HepG2 (cell line): ENCODE results near the gene SPATA13. TPM values are rescaled to one million over a fixed set of nuclear protein-coding genes. Genes with fewer than 3 reads are reported as not detected.
"Not testable (repeated sequence)": the region's sequence is repeated elsewhere in the genome, so short reads cannot be mapped to it uniquely, and the experiment has no call there.

Experiments
- ATAC-seq: fragments of 200-7000 bp; cut with Tn5 transposase; 3 replicates; pipeline ENCODE4 v1.9.1; 2020; ENCODE audit warnings: mild to moderate bottlenecking, moderate library complexity
- BruUV-seq: library from RNA; stranded (reverse); fragments of 400-500 nt; replicated peaks from 2 replicates; lab custom pipeline; 2021; lab: Mats Ljungman, UMichigan
- CTCF ChIA-PET: fragments of 300-600 bp; formaldehyde crosslinking; extraction: SDS; loops from one replicate; lab custom pipeline; 2021; ENCODE audit warnings: low total read pairs, inconsistent platforms, low intra/inter-chr PET ratio; lab: Yijun Ruan, JAX
- POLR2A ChIA-PET: fragments of 350-600 bp; sonication (Branson Sonifier 250); formaldehyde crosslinking; loops from one replicate; lab custom pipeline; 2020; ENCODE audit warnings: antibody characterized with exemption, inconsistent platforms; lab: Yijun Ruan, JAX
- DNase-seq: peaks from one replicate; pipeline ENCODE4 v3.0.0-alpha.2; 2015; ENCODE audit warnings: low spot score
- FAIRE-seq: peaks from 3 replicates; lab custom pipeline; 2011; peaks lifted over from hg19 to GRCh38; lab: Jason Lieb, UNC
- H2AFZ ChIP-seq: one replicate; pipeline ENCODE4 v1.6.1; 2011; ENCODE audit warnings: low read length, inconsistent platforms
- H3K27ac ChIP-seq: fragments of 300-600 bp; 3 replicates; pipeline ENCODE4 v1.8.0; 2011; ENCODE audit warnings: mixed run types, mild to moderate bottlenecking, mixed read lengths, low read length, inconsistent platforms; ENCODE audit not compliant: insufficient read depth; ENCODE audit errors: extremely low read length
- H3K27me3 ChIP-seq, 2 experiments: fragments of 200-600 bp in 1 of 2; 2 replicates in 1 of 2; 3 replicates in 1 of 2; pipeline versions ENCODE4 v1.6.0 to v1.8.0; 2011; ENCODE audit warnings: low read length in 2 of 2, mild to moderate bottlenecking in 2 of 2, moderate library complexity in 2 of 2, inconsistent platforms in 1 of 2; ENCODE audit not compliant: insufficient read depth in 2 of 2, control insufficient read depth in 1 of 2
- H3K36me3 ChIP-seq, 2 experiments: fragments of 200-600 bp in 1 of 2; replicated peaks in 1 of 2; 2 replicates in 1 of 2; 3 replicates in 1 of 2; pipeline versions ENCODE4 v1.5.1 to v1.8.0; 2011; ENCODE audit warnings: low read length in 2 of 2, inconsistent platforms in 1 of 2; ENCODE audit not compliant: insufficient read depth in 2 of 2, control insufficient read depth in 1 of 2
- H3K4me1 ChIP-seq: 2 replicates; pipeline ENCODE4 v1.5.1; 2012; ENCODE audit warnings: low read length, inconsistent platforms; ENCODE audit not compliant: insufficient read depth
- H3K4me2 ChIP-seq: 2 replicates; pipeline ENCODE4 v1.6.0; 2011; ENCODE audit warnings: low read depth, low read length, inconsistent platforms
- H3K4me3 ChIP-seq, 3 experiments: fragments of 200-600 bp in 1 of 3; sonication (generic), shearing (Covaris generic) in 1 of 3; replicated peaks in 1 of 3; 2 replicates each; pipeline ENCODE4 v1.5.1; 2011 to 2016; ENCODE audit warnings: low read length in 3 of 3, inconsistent platforms in 2 of 3, low read depth in 2 of 3, mild to moderate bottlenecking in 2 of 3, control low read depth in 1 of 3, mixed read lengths in 1 of 3; ENCODE audit not compliant: insufficient read depth in 1 of 3
- H3K79me2 ChIP-seq: one replicate; pipeline ENCODE4 v1.6.1; 2011; ENCODE audit warnings: low read length, inconsistent platforms; ENCODE audit not compliant: insufficient read depth
- H3K9ac ChIP-seq: 2 replicates; pipeline ENCODE4 v1.6.0; 2011; ENCODE audit warnings: mild to moderate bottlenecking, low read depth, low read length, inconsistent platforms; ENCODE audit not compliant: insufficient read depth
- H3K9me3 ChIP-seq: 2 replicates; pipeline ENCODE4 v1.5.1; 2012; ENCODE audit warnings: mild to moderate bottlenecking, low read length
- H4K20me1 ChIP-seq: 2 replicates; pipeline ENCODE4 v1.6.0; 2011; ENCODE audit warnings: inconsistent platforms, mild to moderate bottlenecking, low read length, moderate library complexity; ENCODE audit not compliant: insufficient read depth
- PRDM4 ChIP-seq: sonication (generic); formaldehyde crosslinking; IDR thresholded peaks from 2 replicates; pipeline ENCODE4 v1.9.0; 2021; ENCODE audit warnings: missing genetic modification reagents, borderline replicate concordance
- WGBS: methylation state at CpG from one replicate; pipeline ENCODE4 v1.1.6; 2017; ENCODE audit warnings: low lambda C conversion rate; 5-methylcytosine and 5-hydroxymethylcytosine counted together
- in situ Hi-C: cut with HindIII; loops from 2 replicates; pipeline ENCODE4 v1.10.0; 2017; ENCODE audit warnings: low pct_unique_long_range_greater_than_20kb; ENCODE audit not compliant: extremely low pct_ligation_motif_present
- intact Hi-C: fragments of 100-400 bp; cut with micrococcal nuclease; formaldehyde crosslinking; loops from one replicate; pipeline ENCODE4 v1.10.0; 2022; ENCODE audit not compliant: unreplicated experiment
- polyA plus RNA-seq, 8 experiments: library from polyadenylated mRNA; depleted of rRNA in 3 of 8; stranded (reverse) in 7 of 8; unstranded in 1 of 8; fragments of >200 nt; fragmentation: Illumina TruSeq in 4 of 8; extraction: Trizol in 4 of 8; gene quantifications; 2 replicates each; pipeline versions ENCODE4 v1.2.1 to v1.2.3, GENCODE V29; 2011 to 2016; ENCODE audit warnings: low read depth in 4 of 8, missing spikeins in 1 of 8, mixed read lengths in 1 of 8; ENCODE audit not compliant: insufficient read depth in 1 of 8
- total RNA-seq, 5 experiments: library from RNA; depleted of rRNA; stranded (reverse); fragments of >200 nt; fragmentation: Illumina TruSeq; extraction: Trizol; gene quantifications; 2 replicates each; pipeline ENCODE4 v1.2.3, GENCODE V29; 2016; ENCODE audit warnings: low read depth in 1 of 5

SPATA13 gene
- total and polyA plus RNA-seq, 2 of the 13 experiments (the other 11 are each of a cell fraction or from before 2014, with no cell fraction given), result 11.3 to 14.2 TPM

DNA sequence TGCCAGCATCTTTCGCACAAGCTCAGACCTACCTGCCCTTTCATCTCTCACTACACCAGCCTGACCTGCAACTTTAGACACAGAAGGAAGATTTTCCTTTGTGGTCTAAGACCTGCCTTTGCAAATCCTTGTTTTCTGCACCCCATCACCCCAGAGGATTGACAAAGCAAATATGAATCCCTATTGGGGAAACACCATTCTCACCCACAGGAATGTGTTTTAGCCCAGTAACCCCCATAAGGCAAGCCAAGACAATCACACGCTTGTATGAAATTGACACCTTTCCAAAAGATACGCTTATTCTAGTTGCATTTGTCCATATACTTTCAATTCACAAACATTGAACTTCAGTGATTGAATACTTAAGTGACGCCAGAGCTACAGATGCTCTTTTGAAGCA lies 55.7 kb downstream of the SPATA13 start (continued):
- TF ChIP-seq PRDM4 (CRISPR knock-in tag), result no peak
- TF ChIP-seq, all 625 proteins: peak for 0

GRCh38 chr13:24216779-24217178 lies 56.3 kb downstream of the SPATA13 start:
- Histone ChIP-seq H3K79me2 (peaks cover 21% of the 10 kb centered on the region), H3K4me1 (peaks cover 98% of the 10 kb centered on the region), H3K27ac (peak overlapping the region; percentile 69)
- H3K4me3 ChIP-seq, H4K20me1 ChIP-seq, H3K9me3 ChIP-seq, FAIRE-seq, H3K4me2 ChIP-seq, DNase-seq, H3K27me3 ChIP-seq, BruUV-seq, ATAC-seq, H3K36me3 ChIP-seq, H3K9ac ChIP-seq, in situ Hi-C loops, H2AFZ ChIP-seq: not testable (repeated sequence)
- ChIA-PET POLR2A (interaction anchor here (3.2 kb wide), 1 partner anchor 33 kb away, joined by 17 read pairs; no protein-coding TSS in a partner anchor), CTCF (interaction anchor here (0.9 kb wide), 1 partner anchor 55 kb away, joined by 3 read pairs; no protein-coding TSS in a partner anchor)
- intact Hi-C loops, result loop anchor here (5.0 kb wide), 1 partner anchor 109 kb away; no protein-coding TSS in a partner anchor
- 91% methylated on average over 2 of the region's 2 CpGs for WGBS
